Hepatocyte (in vitro differentiated cells): ENCODE data around the gene AUH. TPM values are rescaled to one million over a fixed set of nuclear protein-coding genes. Genes with fewer than 3 reads are reported as not detected.
A peak's percentile ranks its signal among the peaks of the same experiment; 100 is the strongest.

Source experiments
- DNase-seq: peaks from one replicate; pipeline ENCODE4 v3.0.0-alpha.2; 2016; ENCODE audit warnings: low spot score
- H2AFZ ChIP-seq: fragments of 200-600 bp; sonication (generic); 2 replicates; pipeline ENCODE4 v1.6.0; 2016; ENCODE audit warnings: antibody characterized with exemption, mild to moderate bottlenecking
- H3K27ac ChIP-seq: fragments of 200-600 bp; sonication (generic); 2 replicates; pipeline ENCODE4 v1.5.1; 2016; ENCODE audit warnings: mild to moderate bottlenecking
- H3K27me3 ChIP-seq: fragments of 200-600 bp; sonication (generic); 2 replicates; pipeline ENCODE4 v1.6.1; 2016
- H3K36me3 ChIP-seq: fragments of 200-600 bp; sonication (generic); replicated peaks from 2 replicates; pipeline ENCODE4 v1.5.1; 2016; ENCODE audit warnings: low read depth; ENCODE audit not compliant: insufficient read depth
- H3K4me1 ChIP-seq: fragments of 200-600 bp; sonication (generic); 2 replicates; pipeline ENCODE4 v1.5.1; 2016; ENCODE audit warnings: mild to moderate bottlenecking, moderate library complexity; ENCODE audit not compliant: insufficient read depth
- H3K4me2 ChIP-seq: fragments of 200-600 bp; sonication (generic); 2 replicates; pipeline ENCODE4 v1.6.0; 2016
- H3K4me3 ChIP-seq: fragments of 200-600 bp; sonication (generic); 2 replicates; pipeline ENCODE4 v1.5.1; 2016; ENCODE audit warnings: mild to moderate bottlenecking
- H3K79me2 ChIP-seq: fragments of 200-600 bp; sonication (generic); 2 replicates; pipeline ENCODE4 v1.6.0; 2017; ENCODE audit warnings: mild to moderate bottlenecking
- H3K9me2 ChIP-seq: fragments of 200-600 bp; sonication (generic); replicated peaks from 2 replicates; pipeline ENCODE4 v1.6.0; 2017; ENCODE audit warnings: mild to moderate bottlenecking; ENCODE audit not compliant: insufficient read depth
- H3K9me3 ChIP-seq: fragments of 200-600 bp; sonication (generic); 2 replicates; pipeline ENCODE4 v1.5.1; 2016; ENCODE audit warnings: low read depth, mild to moderate bottlenecking
- H4K20me1 ChIP-seq: fragments of 200-600 bp; sonication (generic); 2 replicates; pipeline ENCODE4 v1.6.0; 2016; ENCODE audit warnings: mild to moderate bottlenecking; ENCODE audit not compliant: insufficient read depth, poor library complexity, severe bottlenecking
- EZH2 ChIP-seq: fragments of 200-600 bp; sonication (generic); IDR thresholded peaks from 2 replicates; pipeline ENCODE4 v1.6.1; 2016; ENCODE audit warnings: antibody characterized with exemption, mild to moderate bottlenecking, borderline replicate concordance
- EZH2phosphoT487 ChIP-seq: fragments of 200-600 bp; sonication (generic); IDR thresholded peaks from one replicate; pipeline ENCODE4 v1.6.1; 2018; ENCODE audit warnings: antibody characterized with exemption, mild to moderate bottlenecking, low read depth, moderate library complexity; ENCODE audit not compliant: unreplicated experiment, severe bottlenecking
- WGBS: methylation state at CpG from one replicate; pipeline ENCODE4 v1.1.6; 2016; ENCODE audit warnings: low lambda C conversion rate; ENCODE audit errors: missing lambda C conversion rate; 5-methylcytosine and 5-hydroxymethylcytosine counted together
- polyA plus RNA-seq: library from polyadenylated mRNA; unstranded; fragments of >200 nt; fragmentation: Nextera tagmentation; extraction: Ambion mirVana; gene quantifications from 2 replicates; pipeline ENCODE4 v1.2.1, GENCODE V29; 2016
- total RNA-seq: library from RNA; depleted of rRNA; stranded (reverse); fragments of >200 nt; gene quantifications from 2 replicates; pipeline ENCODE4 v1.2.3, GENCODE V29; 2014
- TF ChIP-seq, protein P1 (sequence below): fragments of 200-600 bp; sonication (generic); IDR thresholded peaks from 2 replicates; pipeline ENCODE4 v1.5.1; 2016; ENCODE audit warnings: antibody characterized with exemption, mild to moderate bottlenecking; ENCODE audit not compliant: poor library complexity

AUH gene
- total and polyA plus RNA-seq, 2 experiments from 2014 or later = 19.5 to 25.0 TPM

DNA sequence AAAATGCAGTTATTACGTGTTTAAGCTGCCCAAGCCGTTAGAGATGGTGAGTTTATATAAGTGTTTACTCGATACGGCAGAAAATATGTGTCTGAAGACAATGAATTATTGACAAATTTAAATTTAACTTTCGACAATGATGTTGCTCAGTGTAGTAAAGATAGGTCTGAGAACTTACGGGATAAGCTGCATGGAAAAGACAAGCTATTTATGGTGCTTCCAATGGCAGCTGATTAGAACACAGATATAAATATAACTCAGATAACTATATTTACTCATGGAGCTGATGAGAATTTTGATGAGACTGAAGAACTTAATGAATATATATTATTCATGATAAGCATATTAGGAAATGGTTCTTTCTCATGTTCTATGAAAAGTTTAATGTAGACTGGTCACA lies 139.3 kb downstream of the AUH start:
- DNase-seq = no peak
- no peaks in the 10 kb centered on the region for H4K20me1 ChIP-seq
- 94% methylated on average over 6 of the region's 6 CpGs for WGBS
- H3K4me3 ChIP-seq = no peak overlapping the region
- no peaks in the 10 kb centered on the region for H3K4me1 ChIP-seq
- H2AFZ ChIP-seq = no peak overlapping the region
- H3K9me2 ChIP-seq = no peaks in the 10 kb centered on the region
- H3K36me3 ChIP-seq = no peaks in the 10 kb centered on the region
- H3K27me3 ChIP-seq = no peaks in the 10 kb centered on the region
- H3K27ac ChIP-seq = no peak overlapping the region
- TF ChIP-seq EZH2 (no peak), EZH2phosphoT487 (no peak)
- TF ChIP-seq, protein P1, sequence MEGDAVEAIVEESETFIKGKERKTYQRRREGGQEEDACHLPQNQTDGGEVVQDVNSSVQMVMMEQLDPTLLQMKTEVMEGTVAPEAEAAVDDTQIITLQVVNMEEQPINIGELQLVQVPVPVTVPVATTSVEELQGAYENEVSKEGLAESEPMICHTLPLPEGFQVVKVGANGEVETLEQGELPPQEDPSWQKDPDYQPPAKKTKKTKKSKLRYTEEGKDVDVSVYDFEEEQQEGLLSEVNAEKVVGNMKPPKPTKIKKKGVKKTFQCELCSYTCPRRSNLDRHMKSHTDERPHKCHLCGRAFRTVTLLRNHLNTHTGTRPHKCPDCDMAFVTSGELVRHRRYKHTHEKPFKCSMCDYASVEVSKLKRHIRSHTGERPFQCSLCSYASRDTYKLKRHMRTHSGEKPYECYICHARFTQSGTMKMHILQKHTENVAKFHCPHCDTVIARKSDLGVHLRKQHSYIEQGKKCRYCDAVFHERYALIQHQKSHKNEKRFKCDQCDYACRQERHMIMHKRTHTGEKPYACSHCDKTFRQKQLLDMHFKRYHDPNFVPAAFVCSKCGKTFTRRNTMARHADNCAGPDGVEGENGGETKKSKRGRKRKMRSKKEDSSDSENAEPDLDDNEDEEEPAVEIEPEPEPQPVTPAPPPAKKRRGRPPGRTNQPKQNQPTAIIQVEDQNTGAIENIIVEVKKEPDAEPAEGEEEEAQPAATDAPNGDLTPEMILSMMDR = no peak
- no peaks in the 10 kb centered on the region for H3K9me3 ChIP-seq
- H3K4me2 ChIP-seq = no peak overlapping the region
- H3K79me2 ChIP-seq = no peaks in the 10 kb centered on the region

- DNase-seq = no peak
- no peak overlapping the region for H3K4me3 ChIP-seq
- 81% methylated on average over 6 of the region's 6 CpGs for WGBS
- no peaks in the 10 kb centered on the region for H3K9me3 ChIP-seq
- no peaks in the 10 kb centered on the region for H3K27me3 ChIP-seq
- no peaks in the 10 kb centered on the region for H3K79me2 ChIP-seq
- no peak overlapping the region for H3K27ac ChIP-seq
- no peaks in the 10 kb centered on the region for H3K36me3 ChIP-seq
- no peaks in the 10 kb centered on the region for H3K4me1 ChIP-seq
- TF ChIP-seq EZH2phosphoT487 = no peak
- no peak overlapping the region for H3K4me2 ChIP-seq
- H4K20me1 ChIP-seq = no peaks in the 10 kb centered on the region
- no peaks in the 10 kb centered on the region for H3K9me2 ChIP-seq
- no peak overlapping the region for H2AFZ ChIP-seq
These were observed 140.4 kb downstream of the AUH start for GRCh38 chr9:91221332-91221731.

DNA sequence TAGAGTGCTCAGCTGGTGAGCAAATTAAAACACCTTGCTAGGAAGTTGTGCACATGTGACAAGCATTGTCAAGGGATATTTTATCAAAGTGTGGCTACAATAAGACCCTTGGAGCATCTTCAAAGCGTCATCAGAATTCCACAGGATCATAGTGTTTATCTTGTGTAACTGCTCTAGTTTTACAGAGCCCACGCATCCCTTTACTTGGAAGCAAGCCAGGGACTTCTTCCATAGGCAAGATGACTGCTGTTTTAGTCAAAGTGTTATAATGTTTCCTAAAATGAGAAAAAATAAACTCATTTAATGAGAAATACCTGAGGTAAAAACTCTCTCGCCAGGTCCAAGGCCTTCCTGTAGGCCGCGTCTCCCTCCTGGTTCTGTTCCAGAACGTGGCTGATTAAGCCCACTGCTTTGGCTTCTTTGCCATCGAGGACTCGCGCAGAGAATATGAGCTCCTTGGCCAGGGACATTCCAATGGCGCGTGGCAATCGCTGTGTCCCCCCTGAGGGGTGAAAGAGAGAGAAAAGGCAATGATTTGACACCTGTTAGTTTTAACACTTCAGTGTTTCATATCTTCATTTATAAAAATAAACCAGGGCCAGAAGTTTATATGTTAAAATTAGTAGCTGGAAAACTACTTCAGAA lies 141.1 kb downstream of the AUH start:
- Histone ChIP-seq H3K79me2 (no peaks in the 10 kb centered on the region), H3K9me3 (no peaks in the 10 kb centered on the region), H2AFZ (no peak overlapping the region), H3K27me3 (no peaks in the 10 kb centered on the region), H3K9me2 (no peaks in the 10 kb centered on the region), H4K20me1 (no peaks in the 10 kb centered on the region), H3K36me3 (no peaks in the 10 kb centered on the region), H3K4me3 (no peak overlapping the region), H3K27ac (no peak overlapping the region), H3K4me1 (no peaks in the 10 kb centered on the region), H3K4me2 (no peak overlapping the region)
- peak; percentile 27 for DNase-seq
- TF ChIP-seq, protein P1 = no peak
- TF ChIP-seq EZH2 (no peak), EZH2phosphoT487 (no peak)
- 89% methylated on average over 12 of the region's 12 CpGs for WGBS

GRCh38 chr9:91220021-91220420 lies 141.7 kb downstream of the AUH start:
- Histone ChIP-seq H3K9me3 (no peaks in the 10 kb centered on the region), H3K4me3 (no peak overlapping the region), H3K9me2 (no peaks in the 10 kb centered on the region), H3K27me3 (no peaks in the 10 kb centered on the region), H3K27ac (no peak overlapping the region), H2AFZ (no peak overlapping the region), H4K20me1 (no peaks in the 10 kb centered on the region), H3K4me2 (no peak overlapping the region), H3K79me2 (no peaks in the 10 kb centered on the region), H3K36me3 (no peaks in the 10 kb centered on the region), H3K4me1 (no peaks in the 10 kb centered on the region)
- TF ChIP-seq, protein P1 = no peak
- TF ChIP-seq EZH2phosphoT487 = no peak
- TF ChIP-seq EZH2 = no peak
- no peak for DNase-seq
- 90% methylated on average over 4 of the region's 4 CpGs for WGBS
